SH-SY5Y (cell line): ENCODE results near the gene MPC2.

Source experiments
- GATA2 ChIP-seq: IDR thresholded peaks from 2 replicates; pipeline ENCODE4 v1.6.1; 2011; ENCODE audit warnings: mild to moderate bottlenecking, low read depth, low read length
- GATA3 ChIP-seq: IDR thresholded peaks from 2 replicates; pipeline ENCODE4 v1.6.1; 2011; ENCODE audit warnings: low read depth, mild to moderate bottlenecking, low read length, moderate library complexity

DNA sequence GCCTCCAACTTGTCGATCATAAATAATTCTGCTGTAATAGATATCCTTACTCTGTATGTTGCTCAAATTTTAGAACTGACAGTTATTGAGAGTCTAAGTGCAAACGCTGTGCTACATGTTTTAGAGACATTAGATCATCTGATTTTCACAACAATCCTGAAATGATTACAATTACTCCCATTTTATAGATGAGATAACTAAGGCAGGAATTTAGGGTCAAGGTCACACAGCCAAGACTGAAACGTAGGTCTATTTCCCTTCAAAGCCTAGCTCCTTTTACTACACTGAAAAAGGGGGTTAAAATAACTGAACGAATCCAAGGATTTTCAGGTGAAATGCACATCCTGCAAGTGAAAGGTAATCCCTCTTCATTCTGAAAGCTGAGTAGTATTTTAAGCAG is 3.1 kb downstream of the MPC2 start:
- TF ChIP-seq GATA3 = no peak
- no peak for TF ChIP-seq GATA2
